K562 (cell line): Measurements from ENCODE around the gene HMBS. TPM values are rescaled to one million over a fixed set of nuclear protein-coding genes. Genes with fewer than 3 reads are reported as not detected.

Experiments used
- BACH1 ChIP-seq: fragments of 200-800 bp; sonication (Bioruptor generic); IDR thresholded peaks from 2 replicates; pipeline ENCODE4 v1.6.1; 2016; ENCODE audit warnings: missing genetic modification characterization, missing compliant biosample characterization
- BDP1 ChIP-seq: IDR thresholded peaks from 3 replicates; pipeline ENCODE4 v1.6.1; 2011; ENCODE audit not compliant: insufficient read length, insufficient read depth
- BMI1 ChIP-seq: fragments of 150-350 bp; IDR thresholded peaks from 2 replicates; pipeline ENCODE4 v1.6.1; 2014; ENCODE audit warnings: low read length
- CBX3 ChIP-seq, 2 experiments: IDR thresholded peaks; 1 replicate in 1 of 2; 2 replicates in 1 of 2; pipeline ENCODE4 v1.6.1; 2012; ENCODE audit warnings: inconsistent platforms in 2 of 2, low read length in 2 of 2, borderline replicate concordance in 1 of 2, control low read depth in 1 of 2
- CHD1 ChIP-seq: fragments of 200-600 bp; sonication (generic); IDR thresholded peaks from one replicate; pipeline ENCODE4 v1.6.1; 2012; ENCODE audit warnings: mild to moderate bottlenecking, moderate library complexity, low read length, inconsistent platforms
- EZH2 ChIP-seq: IDR thresholded peaks from 2 replicates; pipeline ENCODE4 v1.6.1; 2012; ENCODE audit warnings: low read depth, mild to moderate bottlenecking, inconsistent platforms, low read length, borderline replicate concordance
- HNRNPK ChIP-seq: fragments of 200-400 bp; formaldehyde crosslinking; IDR thresholded peaks from one replicate; pipeline ENCODE4 v1.6.1; 2018; ENCODE audit warnings: mild to moderate bottlenecking, low read depth, low read length; ENCODE audit not compliant: poor library complexity, severe bottlenecking
- KLF10 ChIP-seq: fragments of 250-450 bp; sonication (Bioruptor Pico); IDR thresholded peaks from 2 replicates; pipeline ENCODE4 v1.6.1; 2021; ENCODE audit warnings: matching md5 sums
- MTA1 ChIP-seq: fragments of 450-650 bp; IDR thresholded peaks from 2 replicates; pipeline ENCODE4 v1.6.1; 2017; ENCODE audit warnings: borderline replicate concordance
- MYC ChIP-seq, 2 experiments: fragments of 250-450 bp in 1 of 2; sonication (Bioruptor Pico) in 1 of 2; IDR thresholded peaks; 2 replicates each; pipeline versions ENCODE4 v1.5.1 to v1.6.1; 2012 to 2021; ENCODE audit warnings: low read depth in 2 of 2, borderline replicate concordance in 1 of 2, improper control_type of control experiment in 1 of 2, low read length in 1 of 2, mild to moderate bottlenecking in 1 of 2, moderate library complexity in 1 of 2
- NR4A1 ChIP-seq, 2 experiments: fragments of 250-450 bp in 1 of 2; fragments of 450-650 bp in 1 of 2; sonication (Bioruptor Pico) in 1 of 2; IDR thresholded peaks; 2 replicates each; pipeline versions ENCODE4 v1.4.0 to v1.6.1; 2016 to 2020; ENCODE audit warnings: mild to moderate bottlenecking in 2 of 2, missing compliant biosample characterization in 1 of 2, missing genetic modification characterization in 1 of 2, moderate library complexity in 1 of 2
- PCBP2 ChIP-seq: fragments of 200-400 bp; formaldehyde crosslinking; IDR thresholded peaks from 2 replicates; pipeline ENCODE4 v1.6.1; 2018; ENCODE audit warnings: low read length, low read depth, mild to moderate bottlenecking, moderate library complexity; ENCODE audit not compliant: poor library complexity, severe bottlenecking
- PTBP1 ChIP-seq: fragments of 200-400 bp; formaldehyde crosslinking; IDR thresholded peaks from 2 replicates; pipeline ENCODE4 v1.6.1; 2017; ENCODE audit warnings: low read depth, low read length
- PURB ChIP-seq: sonication (generic); formaldehyde crosslinking; IDR thresholded peaks from 2 replicates; pipeline ENCODE4 v1.9.0; 2021; ENCODE audit warnings: low read depth, mild to moderate bottlenecking, missing genetic modification reagents
- RBFOX2 ChIP-seq: fragments of 200-400 bp; formaldehyde crosslinking; IDR thresholded peaks from 2 replicates; pipeline ENCODE4 v1.6.1; 2017; ENCODE audit warnings: low read depth, mild to moderate bottlenecking, low read length, moderate library complexity
- SMAD3 ChIP-seq: fragments of 450-650 bp; formaldehyde crosslinking; conservative IDR thresholded peaks from 2 replicates; pipeline ENCODE4 v1.4.0; 2020; ENCODE audit warnings: mild to moderate bottlenecking
- SRSF7 ChIP-seq: fragments of 200-400 bp; formaldehyde crosslinking; optimal IDR thresholded peaks from 2 replicates; pipeline ENCODE3; 2017; ENCODE audit warnings: mild to moderate bottlenecking, low read depth, low read length
- SRSF9 ChIP-seq: fragments of 200-400 bp; formaldehyde crosslinking; IDR thresholded peaks from 2 replicates; pipeline ENCODE4 v1.6.1; 2017; ENCODE audit warnings: low read depth, low read length, borderline replicate concordance
- TEAD4 ChIP-seq, 2 experiments: sonication (generic) in 1 of 2; formaldehyde crosslinking in 1 of 2; IDR thresholded peaks; 2 replicates each; pipeline versions ENCODE4 v1.6.1 to v1.8.0; 2012 to 2022; ENCODE audit warnings: borderline replicate concordance in 1 of 2, inconsistent platforms in 1 of 2, low read length in 1 of 2, mild to moderate bottlenecking in 1 of 2, missing genetic modification reagents in 1 of 2
- ZNF324 ChIP-seq: fragments of 250-450 bp; sonication (Bioruptor Pico); IDR thresholded peaks from 2 replicates; pipeline ENCODE4 v1.4.0; 2020; ENCODE audit warnings: mild to moderate bottlenecking
- ZNF668 ChIP-seq: fragments of 250-450 bp; sonication (Bioruptor Pico); IDR thresholded peaks from 2 replicates; pipeline ENCODE4 v1.8.0; 2022; ENCODE audit warnings: mild to moderate bottlenecking, inconsistent platforms
- ZNF780A ChIP-seq: fragments of 250-450 bp; sonication (Bioruptor Pico); IDR thresholded peaks from 2 replicates; pipeline ENCODE4 v1.5.0; 2021; ENCODE audit warnings: mild to moderate bottlenecking
- ZNF785 ChIP-seq: fragments of 250-450 bp; sonication (Bioruptor Pico); IDR thresholded peaks from 2 replicates; pipeline ENCODE4 v1.4.0; 2020; ENCODE audit warnings: mild to moderate bottlenecking
- polyA plus RNA-seq, 8 experiments: library from polyadenylated mRNA; depleted of rRNA in 4 of 8; stranded (reverse) in 5 of 8; unstranded in 3 of 8; fragments of >200 nt; fragmentation: Nextera tagmentation in 2 of 8; fragmentation: Illumina TruSeq in 1 of 8; extraction: Ambion mirVana in 2 of 8; extraction: Trizol in 1 of 8; gene quantifications; 2 replicates each; pipeline versions ENCODE4 v1.2.1 to v1.2.3, GENCODE V29; 2011 to 2014; ENCODE audit warnings: inconsistent platforms in 1 of 8, missing spikeins in 1 of 8
- total RNA-seq, 7 experiments: library from RNA; depleted of rRNA in 6 of 7; stranded (reverse); fragments of >200 nt in 6 of 7; fragmentation: Illumina TruSeq in 2 of 7; extraction: Trizol in 2 of 7; gene quantifications; 2 replicates each; pipeline versions ENCODE4 v1.2.1 to v1.2.3, GENCODE V29; 2011 to 2021; ENCODE audit warnings: low replicate concordance in 1 of 7
- TF ChIP-seq, protein P1 (sequence below), 2 experiments: IDR thresholded peaks; 2 replicates each; pipeline ENCODE4 v1.6.1; 2012; ENCODE audit warnings: improper control_type of control experiment in 2 of 2, low read depth in 2 of 2, low read length in 2 of 2, borderline replicate concordance in 1 of 2
- TF ChIP-seq, protein P2 (sequence below): fragments of 250-450 bp; sonication (Bioruptor Pico); IDR thresholded peaks from 2 replicates; pipeline ENCODE4 v1.6.1; 2021; ENCODE audit warnings: mild to moderate bottlenecking

The HMBS gene
- total and polyA plus RNA-seq, 9 of the 15 experiments (the other 6 are each of a cell fraction or from before 2014, with no cell fraction given) = 56.9 to 385 (median 286) TPM

DNA sequence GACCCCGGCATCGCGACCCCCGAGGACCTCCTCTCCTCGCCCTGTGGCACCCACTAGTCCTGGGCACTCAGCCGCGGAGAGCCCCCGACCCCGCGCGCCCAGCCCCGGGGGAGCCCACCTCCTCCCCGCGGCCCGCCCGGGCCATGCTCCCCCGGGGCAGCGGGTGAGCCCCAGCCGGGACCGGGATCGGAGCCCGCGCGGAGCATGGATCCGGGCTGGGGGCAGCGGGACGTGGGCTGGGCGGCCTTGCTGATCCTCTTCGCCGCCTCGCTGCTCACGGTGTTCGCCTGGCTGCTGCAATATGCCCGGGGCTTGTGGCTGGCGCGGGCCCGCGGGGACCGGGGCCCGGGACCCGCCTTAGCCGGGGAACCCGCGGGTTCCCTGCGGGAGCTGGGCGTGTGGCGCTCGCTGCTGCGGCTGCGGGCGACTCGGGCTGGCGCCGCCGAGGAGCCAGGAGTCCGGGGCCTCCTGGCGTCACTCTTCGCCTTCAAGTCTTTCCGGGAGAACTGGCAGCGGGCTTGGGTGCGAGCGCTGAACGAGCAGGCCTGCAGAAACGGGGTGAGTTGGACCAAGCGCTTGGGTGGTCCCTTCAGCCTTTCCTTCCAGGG lies 23.0 kb downstream of the HMBS start (continued):
- TF ChIP-seq, protein P1, sequence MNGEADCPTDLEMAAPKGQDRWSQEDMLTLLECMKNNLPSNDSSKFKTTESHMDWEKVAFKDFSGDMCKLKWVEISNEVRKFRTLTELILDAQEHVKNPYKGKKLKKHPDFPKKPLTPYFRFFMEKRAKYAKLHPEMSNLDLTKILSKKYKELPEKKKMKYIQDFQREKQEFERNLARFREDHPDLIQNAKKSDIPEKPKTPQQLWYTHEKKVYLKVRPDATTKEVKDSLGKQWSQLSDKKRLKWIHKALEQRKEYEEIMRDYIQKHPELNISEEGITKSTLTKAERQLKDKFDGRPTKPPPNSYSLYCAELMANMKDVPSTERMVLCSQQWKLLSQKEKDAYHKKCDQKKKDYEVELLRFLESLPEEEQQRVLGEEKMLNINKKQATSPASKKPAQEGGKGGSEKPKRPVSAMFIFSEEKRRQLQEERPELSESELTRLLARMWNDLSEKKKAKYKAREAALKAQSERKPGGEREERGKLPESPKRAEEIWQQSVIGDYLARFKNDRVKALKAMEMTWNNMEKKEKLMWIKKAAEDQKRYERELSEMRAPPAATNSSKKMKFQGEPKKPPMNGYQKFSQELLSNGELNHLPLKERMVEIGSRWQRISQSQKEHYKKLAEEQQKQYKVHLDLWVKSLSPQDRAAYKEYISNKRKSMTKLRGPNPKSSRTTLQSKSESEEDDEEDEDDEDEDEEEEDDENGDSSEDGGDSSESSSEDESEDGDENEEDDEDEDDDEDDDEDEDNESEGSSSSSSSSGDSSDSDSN (IDR thresholded peaks at IDR 0.05; ENCODE audit: borderline replicate concordance in 1 of 2, low read depth in 2 of 2, low read length in 2 of 2) = peak in 1 of 2 experiments; percentile 83; a peak in 2 of 4 replicates
- TF ChIP-seq KLF10 (CRISPR knock-in tag) (no peak), TEAD4 (IDR thresholded peaks at IDR 0.05; ENCODE audit: low read length) (no peak), TEAD4 (CRISPR knock-in tag; IDR thresholded peaks at IDR 0.05; ENCODE audit: borderline replicate concordance) (no peak), SMAD3 (CRISPR knock-in tag) (no peak), MYC (IDR thresholded peaks at IDR 0.05; ENCODE audit: low read depth, low read length) (no peak), MYC (CRISPR knock-in tag; IDR thresholded peaks at IDR 0.05; ENCODE audit: borderline replicate concordance, low read depth) (no peak), ZNF324 (CRISPR knock-in tag) (no peak), HNRNPK (no peak), ZNF785 (CRISPR knock-in tag) (no peak), BMI1 (no peak), SRSF7 (no peak), MTA1 (no peak), RBFOX2 (peak; percentile 72), SRSF9 (no peak), CHD1 (peak; percentile 68), PURB (no peak), NR4A1 (CRISPR knock-in tag; IDR thresholded peaks at IDR 0.05) (no peak), NR4A1 (tag; IDR thresholded peaks at IDR 0.05) (no peak), BACH1 (tag) (no peak), ZNF780A (CRISPR knock-in tag) (no peak), ZNF668 (CRISPR knock-in tag) (no peak), BDP1 (no peak), EZH2 (no peak), CBX3 (IDR thresholded peaks at IDR 0.05; ENCODE audit: borderline replicate concordance in 1 of 2, low read length in 2 of 2) (no peak), PCBP2 (no peak), PTBP1 (no peak)
- TF ChIP-seq, protein P2, sequence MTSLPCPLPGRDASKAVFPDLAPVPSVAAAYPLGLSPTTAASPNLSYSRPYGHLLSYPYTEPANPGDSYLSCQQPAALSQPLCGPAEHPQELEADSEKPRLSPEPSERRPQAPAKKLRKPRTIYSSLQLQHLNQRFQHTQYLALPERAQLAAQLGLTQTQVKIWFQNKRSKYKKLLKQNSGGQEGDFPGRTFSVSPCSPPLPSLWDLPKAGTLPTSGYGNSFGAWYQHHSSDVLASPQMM (CRISPR knock-in tag) = no peak
